Measurements from ENCODE around the gene LRRC34.

- TF ChIP-seq REST (IDR thresholded peaks at IDR 0.05; ENCODE audit: insufficient replicate concordance, low read depth) (no peak), CTCF (IDR thresholded peaks at IDR 0.05; ENCODE audit: insufficient read depth, low read length) (no peak)
Observed at GRCh38 chr3:169758359-169758994, 54.2 kb downstream of the LRRC34 start.
